Liver (tissue), 9 donors: ENCODE measurements around the gene NCOR1. TPM values are rescaled to one million over a fixed set of nuclear protein-coding genes. Genes with fewer than 3 reads are reported as not detected.

Source experiments
- DNase-seq: peaks from one replicate; pipeline ENCODE4 v3.0.0-alpha.2; 2017; ENCODE audit warnings: low spot score
- H3K27ac ChIP-seq, 2 donors: one replicate each; pipeline ENCODE4 v1.7.0; 2013; ENCODE audit warnings: inconsistent platforms in 2 of 2, low read length in 2 of 2, control low read depth in 1 of 2, low read depth in 1 of 2, mild to moderate bottlenecking in 1 of 2
- H3K27me3 ChIP-seq, 4 donors: one replicate each; pipeline versions ENCODE4 v1.6.1 to v1.7.0; 2013; ENCODE audit warnings: low read length in 3 of 4, inconsistent platforms in 1 of 4, mild to moderate bottlenecking in 1 of 4, moderate library complexity in 1 of 4; ENCODE audit not compliant: control insufficient read depth in 4 of 4, insufficient read depth in 4 of 4
- H3K36me3 ChIP-seq, 4 donors: one replicate each; pipeline versions ENCODE4 v1.6.1 to v1.7.0; 2013; ENCODE audit warnings: low read length in 3 of 4, mild to moderate bottlenecking in 3 of 4, low read depth in 1 of 4, moderate library complexity in 1 of 4; ENCODE audit not compliant: control insufficient read depth in 4 of 4, insufficient read depth in 3 of 4
- H3K4me1 ChIP-seq, 4 donors: one replicate each; pipeline versions ENCODE4 v1.6.1 to v1.7.0; 2013; ENCODE audit warnings: low read length in 3 of 4, mild to moderate bottlenecking in 3 of 4, moderate library complexity in 1 of 4; ENCODE audit not compliant: control insufficient read depth in 4 of 4, insufficient read depth in 4 of 4
- H3K4me3 ChIP-seq, 3 donors: one replicate each; pipeline versions ENCODE4 v1.6.1 to v1.7.0; 2013; ENCODE audit warnings: low read length in 3 of 3, control low read depth in 1 of 3, low read depth in 1 of 3, mild to moderate bottlenecking in 1 of 3
- H3K9ac ChIP-seq, 2 donors: one replicate each; pipeline ENCODE4 v1.7.0; 2013; ENCODE audit warnings: low read length in 2 of 2, mild to moderate bottlenecking in 2 of 2, moderate library complexity in 2 of 2, control low read depth in 1 of 2, low read depth in 1 of 2
- H3K9me3 ChIP-seq, 4 donors: one replicate each; pipeline versions ENCODE4 v1.6.1 to v1.7.0; 2013; ENCODE audit warnings: low read length in 3 of 4; ENCODE audit not compliant: control insufficient read depth in 4 of 4
- EGR1 ChIP-seq, 2 donors: IDR thresholded peaks; 2 replicates each; pipeline ENCODE4 v1.6.1; 2016 to 2018; ENCODE audit warnings: antibody characterized with exemption in 2 of 2, low read depth in 2 of 2
- FOXA1 ChIP-seq: IDR thresholded peaks from 2 replicates; pipeline ENCODE4 v1.6.1; 2016; ENCODE audit warnings: antibody characterized with exemption
- FOXA2 ChIP-seq: IDR thresholded peaks from 2 replicates; pipeline ENCODE4 v1.6.1; 2016; ENCODE audit warnings: antibody characterized with exemption
- GABPA ChIP-seq, 2 donors: IDR thresholded peaks in 1 of 2; conservative IDR thresholded peaks in 1 of 2; 2 replicates each; pipeline ENCODE4 v1.6.1; 2016; ENCODE audit warnings: antibody characterized with exemption in 2 of 2, mild to moderate bottlenecking in 1 of 2, moderate library complexity in 1 of 2
- HNF4A ChIP-seq, 2 donors: conservative IDR thresholded peaks; 2 replicates each; pipeline ENCODE4 v1.6.1; 2016; ENCODE audit warnings: antibody characterized with exemption in 2 of 2, mild to moderate bottlenecking in 2 of 2
- HNF4G ChIP-seq: IDR thresholded peaks from 2 replicates; pipeline ENCODE4 v1.6.1; 2016; ENCODE audit warnings: antibody characterized with exemption
- JUND ChIP-seq, 2 donors: IDR thresholded peaks; 2 replicates each; pipeline ENCODE4 v1.6.1; 2016; ENCODE audit warnings: antibody characterized with exemption in 2 of 2
- NR2F2 ChIP-seq: IDR thresholded peaks from 2 replicates; pipeline ENCODE4 v1.6.1; 2016; ENCODE audit warnings: antibody characterized with exemption
- RAD21 ChIP-seq, 2 donors: IDR thresholded peaks; 2 replicates each; pipeline ENCODE4 v1.6.1; 2016; ENCODE audit warnings: antibody characterized with exemption in 2 of 2, mild to moderate bottlenecking in 2 of 2
- RXRA ChIP-seq, 2 donors: IDR thresholded peaks; 2 replicates each; pipeline ENCODE4 v1.6.1; 2017 to 2018; ENCODE audit warnings: antibody characterized with exemption in 2 of 2, mild to moderate bottlenecking in 1 of 2
- SP1 ChIP-seq: IDR thresholded peaks from 2 replicates; pipeline ENCODE4 v1.6.1; 2018; ENCODE audit warnings: antibody characterized with exemption, mild to moderate bottlenecking
- TAF1 ChIP-seq: conservative IDR thresholded peaks from 2 replicates; pipeline ENCODE4 v1.6.1; 2016; ENCODE audit warnings: antibody characterized with exemption, mild to moderate bottlenecking
- YY1 ChIP-seq: IDR thresholded peaks from 2 replicates; pipeline ENCODE4 v1.6.1; 2016; ENCODE audit warnings: antibody characterized with exemption, mild to moderate bottlenecking
- WGBS: extraction: QIAGEN DNeasy Blood & Tissue Kit; methylation state at CpG from one replicate; pipeline ENCODE4 v1.1.7; 2013; 5-methylcytosine and 5-hydroxymethylcytosine counted together
- polyA plus RNA-seq, 2 donors: library from polyadenylated mRNA; stranded (reverse) in 1 of 2; unstranded in 1 of 2; fragments of 200-250 nt in 1 of 2; fragments of >200 nt in 1 of 2; fragmentation: Nextera tagmentation in 1 of 2; extraction: Ambion mirVana in 1 of 2; gene quantifications; one replicate each; pipeline versions ENCODE4 v1.2.1 to v1.2.3, GENCODE V29; 2013 to 2015
- total RNA-seq, 2 donors: library from RNA; depleted of rRNA; stranded (reverse); fragments of >200 nt; gene quantifications; one replicate each; pipeline ENCODE4 v1.2.3, GENCODE V29; 2014
- TF ChIP-seq, protein P1 (sequence below): IDR thresholded peaks from 2 replicates; pipeline ENCODE4 v1.6.1; 2016; ENCODE audit warnings: antibody characterized with exemption
- TF ChIP-seq, protein P2 (sequence below): IDR thresholded peaks from 2 replicates; pipeline ENCODE4 v1.6.1; 2016; ENCODE audit warnings: antibody characterized with exemption, mild to moderate bottlenecking
- TF ChIP-seq, protein P3 (sequence below): fragments of 150-350 bp; IDR thresholded peaks from 2 replicates; pipeline ENCODE4 v1.5.1; 2017; ENCODE audit warnings: improper control_type of control experiment, low read depth, low read length; ENCODE audit not compliant: missing input control
- TF ChIP-seq, protein P4 (sequence below): IDR thresholded peaks from 2 replicates; pipeline ENCODE4 v1.6.1; 2016; ENCODE audit warnings: antibody characterized with exemption
- TF ChIP-seq, protein P5 (sequence below): IDR thresholded peaks from 2 replicates; pipeline ENCODE4 v1.6.1; 2016; ENCODE audit warnings: antibody characterized with exemption
- donor health status: healthy.
- donor health status: healthy.
- donor health status: healthy.
- donor health status: healthy.
- donor health status: healthy.

The NCOR1 gene
- total and polyA plus RNA-seq, 4 donors = 23.6 to 94.8 (median 77.0) TPM

DNA sequence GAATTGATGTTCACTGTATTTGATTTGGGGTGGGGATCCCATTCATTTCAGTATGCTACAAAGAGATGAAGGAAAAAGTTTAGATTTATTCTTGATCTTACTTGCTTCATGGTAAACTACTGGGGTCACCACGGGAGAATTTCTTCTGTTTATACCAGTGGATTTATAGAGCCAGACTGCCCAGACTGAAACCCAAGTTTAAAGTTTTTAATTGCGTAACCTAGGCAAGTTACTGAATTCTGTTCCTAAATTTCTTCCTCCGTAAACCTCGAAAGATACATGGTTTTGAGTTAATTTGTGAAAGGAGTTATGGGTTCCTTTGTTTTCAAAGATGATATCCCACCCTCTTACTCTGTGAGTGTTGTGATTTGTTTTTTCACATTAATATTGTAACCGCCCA, 28.1 kb upstream of the NCOR1 start:
- DNase-seq = no peak
- 83% methylated on average over 5 of the region's 5 CpGs for WGBS
- TF ChIP-seq TAF1 (no peak), RXRA (IDR thresholded peaks at IDR 0.05) (no peak), EGR1 (IDR thresholded peaks at IDR 0.05; ENCODE audit: low read depth in 2 of 2) (no peak), NR2F2 (no peak), YY1 (no peak), RAD21 (IDR thresholded peaks at IDR 0.05) (no peak), FOXA2 (no peak), JUND (IDR thresholded peaks at IDR 0.05) (no peak), FOXA1 (no peak), HNF4A (conservative IDR thresholded peaks at IDR 0.05) (no peak), HNF4G (no peak), GABPA (IDR thresholded peaks at IDR 0.05 in 1 of 2, conservative IDR thresholded peaks at IDR 0.05 in 1 of 2) (no peak), SP1 (no peak)
- TF ChIP-seq, protein P1, sequence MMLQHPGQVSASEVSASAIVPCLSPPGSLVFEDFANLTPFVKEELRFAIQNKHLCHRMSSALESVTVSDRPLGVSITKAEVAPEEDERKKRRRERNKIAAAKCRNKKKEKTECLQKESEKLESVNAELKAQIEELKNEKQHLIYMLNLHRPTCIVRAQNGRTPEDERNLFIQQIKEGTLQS = no peak
- TF ChIP-seq, protein P2, sequence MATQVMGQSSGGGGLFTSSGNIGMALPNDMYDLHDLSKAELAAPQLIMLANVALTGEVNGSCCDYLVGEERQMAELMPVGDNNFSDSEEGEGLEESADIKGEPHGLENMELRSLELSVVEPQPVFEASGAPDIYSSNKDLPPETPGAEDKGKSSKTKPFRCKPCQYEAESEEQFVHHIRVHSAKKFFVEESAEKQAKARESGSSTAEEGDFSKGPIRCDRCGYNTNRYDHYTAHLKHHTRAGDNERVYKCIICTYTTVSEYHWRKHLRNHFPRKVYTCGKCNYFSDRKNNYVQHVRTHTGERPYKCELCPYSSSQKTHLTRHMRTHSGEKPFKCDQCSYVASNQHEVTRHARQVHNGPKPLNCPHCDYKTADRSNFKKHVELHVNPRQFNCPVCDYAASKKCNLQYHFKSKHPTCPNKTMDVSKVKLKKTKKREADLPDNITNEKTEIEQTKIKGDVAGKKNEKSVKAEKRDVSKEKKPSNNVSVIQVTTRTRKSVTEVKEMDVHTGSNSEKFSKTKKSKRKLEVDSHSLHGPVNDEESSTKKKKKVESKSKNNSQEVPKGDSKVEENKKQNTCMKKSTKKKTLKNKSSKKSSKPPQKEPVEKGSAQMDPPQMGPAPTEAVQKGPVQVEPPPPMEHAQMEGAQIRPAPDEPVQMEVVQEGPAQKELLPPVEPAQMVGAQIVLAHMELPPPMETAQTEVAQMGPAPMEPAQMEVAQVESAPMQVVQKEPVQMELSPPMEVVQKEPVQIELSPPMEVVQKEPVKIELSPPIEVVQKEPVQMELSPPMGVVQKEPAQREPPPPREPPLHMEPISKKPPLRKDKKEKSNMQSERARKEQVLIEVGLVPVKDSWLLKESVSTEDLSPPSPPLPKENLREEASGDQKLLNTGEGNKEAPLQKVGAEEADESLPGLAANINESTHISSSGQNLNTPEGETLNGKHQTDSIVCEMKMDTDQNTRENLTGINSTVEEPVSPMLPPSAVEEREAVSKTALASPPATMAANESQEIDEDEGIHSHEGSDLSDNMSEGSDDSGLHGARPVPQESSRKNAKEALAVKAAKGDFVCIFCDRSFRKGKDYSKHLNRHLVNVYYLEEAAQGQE = no peak
- TF ChIP-seq, protein P3, sequence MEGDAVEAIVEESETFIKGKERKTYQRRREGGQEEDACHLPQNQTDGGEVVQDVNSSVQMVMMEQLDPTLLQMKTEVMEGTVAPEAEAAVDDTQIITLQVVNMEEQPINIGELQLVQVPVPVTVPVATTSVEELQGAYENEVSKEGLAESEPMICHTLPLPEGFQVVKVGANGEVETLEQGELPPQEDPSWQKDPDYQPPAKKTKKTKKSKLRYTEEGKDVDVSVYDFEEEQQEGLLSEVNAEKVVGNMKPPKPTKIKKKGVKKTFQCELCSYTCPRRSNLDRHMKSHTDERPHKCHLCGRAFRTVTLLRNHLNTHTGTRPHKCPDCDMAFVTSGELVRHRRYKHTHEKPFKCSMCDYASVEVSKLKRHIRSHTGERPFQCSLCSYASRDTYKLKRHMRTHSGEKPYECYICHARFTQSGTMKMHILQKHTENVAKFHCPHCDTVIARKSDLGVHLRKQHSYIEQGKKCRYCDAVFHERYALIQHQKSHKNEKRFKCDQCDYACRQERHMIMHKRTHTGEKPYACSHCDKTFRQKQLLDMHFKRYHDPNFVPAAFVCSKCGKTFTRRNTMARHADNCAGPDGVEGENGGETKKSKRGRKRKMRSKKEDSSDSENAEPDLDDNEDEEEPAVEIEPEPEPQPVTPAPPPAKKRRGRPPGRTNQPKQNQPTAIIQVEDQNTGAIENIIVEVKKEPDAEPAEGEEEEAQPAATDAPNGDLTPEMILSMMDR = no peak
- TF ChIP-seq, protein P4, sequence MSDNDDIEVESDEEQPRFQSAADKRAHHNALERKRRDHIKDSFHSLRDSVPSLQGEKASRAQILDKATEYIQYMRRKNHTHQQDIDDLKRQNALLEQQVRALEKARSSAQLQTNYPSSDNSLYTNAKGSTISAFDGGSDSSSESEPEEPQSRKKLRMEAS = no peak
- TF ChIP-seq, protein P5, sequence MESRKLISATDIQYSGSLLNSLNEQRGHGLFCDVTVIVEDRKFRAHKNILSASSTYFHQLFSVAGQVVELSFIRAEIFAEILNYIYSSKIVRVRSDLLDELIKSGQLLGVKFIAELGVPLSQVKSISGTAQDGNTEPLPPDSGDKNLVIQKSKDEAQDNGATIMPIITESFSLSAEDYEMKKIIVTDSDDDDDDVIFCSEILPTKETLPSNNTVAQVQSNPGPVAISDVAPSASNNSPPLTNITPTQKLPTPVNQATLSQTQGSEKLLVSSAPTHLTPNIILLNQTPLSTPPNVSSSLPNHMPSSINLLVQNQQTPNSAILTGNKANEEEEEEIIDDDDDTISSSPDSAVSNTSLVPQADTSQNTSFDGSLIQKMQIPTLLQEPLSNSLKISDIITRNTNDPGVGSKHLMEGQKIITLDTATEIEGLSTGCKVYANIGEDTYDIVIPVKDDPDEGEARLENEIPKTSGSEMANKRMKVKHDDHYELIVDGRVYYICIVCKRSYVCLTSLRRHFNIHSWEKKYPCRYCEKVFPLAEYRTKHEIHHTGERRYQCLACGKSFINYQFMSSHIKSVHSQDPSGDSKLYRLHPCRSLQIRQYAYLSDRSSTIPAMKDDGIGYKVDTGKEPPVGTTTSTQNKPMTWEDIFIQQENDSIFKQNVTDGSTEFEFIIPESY = no peak

More for the DNA sequence above, 28.1 kb upstream of the NCOR1 start:
- H3K9me3 ChIP-seq = no peaks in the 10 kb centered on the region
- H3K27ac ChIP-seq = no peak overlapping the region
- H3K4me1 ChIP-seq = peaks cover 4 to 8% (median 5%) of the 10 kb centered on the region in 4 donors
- no peak overlapping the region for H3K4me3 ChIP-seq
- H3K9ac ChIP-seq = no peak overlapping the region
- no peaks in the 10 kb centered on the region for H3K27me3 ChIP-seq
- H3K36me3 ChIP-seq = no peaks in the 10 kb centered on the region
